HCT116 (cell line): Measurements from ENCODE around the gene NF1. TPM values are rescaled to one million over a fixed set of nuclear protein-coding genes. Genes with fewer than 3 reads are reported as not detected.
"Not testable (repeated sequence)": the region's sequence is repeated elsewhere in the genome, so short reads cannot be mapped to it uniquely, and the experiment has no call there.

ENCODE experiments used
- ATAC-seq: fragments of 200-7000 bp; cut with Tn5 transposase; 2 replicates; pipeline ENCODE4 v1.9.1; 2020; ENCODE audit warnings: mild to moderate bottlenecking, moderate library complexity
- BruUV-seq: library from RNA; stranded (reverse); fragments of 400-500 nt; replicated peaks from 2 replicates; lab custom pipeline; 2021; lab: Mats Ljungman, UMichigan
- CTCF ChIA-PET: fragments of 300-600 bp; sonication (Branson Sonifier 250); formaldehyde crosslinking; loops from one replicate; lab custom pipeline; 2021; ENCODE audit warnings: antibody characterized with exemption; lab: Charles Lee
- POLR2A ChIA-PET: fragments of 300-600, 350-600 bp; sonication (Branson Sonifier 250); formaldehyde crosslinking; loops from one replicate; lab custom pipeline; 2021; ENCODE audit warnings: antibody characterized with exemption; lab: Charles Lee
- RAD21 ChIA-PET, 2 experiments: fragments of 300-600 bp; sonication (Branson Sonifier 250); formaldehyde crosslinking; loops; one replicate each; lab custom pipeline; 2023; ENCODE audit warnings: low total read pairs in 2 of 2; ENCODE audit not compliant: uncharacterized antibody in 2 of 2, unreplicated experiment in 2 of 2, low non-redundant PET in 1 of 2; lab: Charles Lee
- DNase-seq: peaks from one replicate; pipeline ENCODE4 v3.0.0-alpha.2; 2010; ENCODE audit warnings: low read depth, low spot score
- H2AFZ ChIP-seq: fragments of 200-600 bp; shearing (Covaris generic), sonication (generic); 2 replicates; pipeline ENCODE4 v1.6.1; 2017; ENCODE audit warnings: low read depth, mixed run types, mixed read lengths, antibody characterized with exemption, low read length; ENCODE audit not compliant: poor library complexity, severe bottlenecking
- H3K27ac ChIP-seq: 2 replicates; pipeline ENCODE4 v1.5.1; 2012; ENCODE audit warnings: low read depth, low read length
- H3K27me3 ChIP-seq: fragments of 200-600 bp; sonication (generic); 2 replicates; pipeline ENCODE4 v1.6.1; 2016; ENCODE audit warnings: mixed run types, low read length, mixed read lengths; ENCODE audit not compliant: insufficient read depth
- H3K36me3 ChIP-seq, 2 experiments: fragments of 200-500 bp in 1 of 2; fragments of 200-600 bp in 1 of 2; sonication (Bioruptor generic) in 1 of 2; sonication (generic) in 1 of 2; 2 replicates each; pipeline versions ENCODE4 v1.5.1 to v1.6.1; 2014 to 2016; ENCODE audit warnings: low read length in 2 of 2, inconsistent platforms in 1 of 2, mixed read lengths in 1 of 2, mixed run types in 1 of 2; ENCODE audit not compliant: insufficient read depth in 2 of 2, control insufficient read depth in 1 of 2
- H3K4me1 ChIP-seq, 2 experiments: fragments of 200-600 bp in 1 of 2; sonication (generic) in 1 of 2; 2 replicates each; pipeline versions ENCODE4 v1.5.1 to v1.6.1; 2012 to 2017; ENCODE audit warnings: low read length in 2 of 2, inconsistent platforms in 1 of 2, mild to moderate bottlenecking in 1 of 2, mixed read lengths in 1 of 2, mixed run types in 1 of 2, moderate library complexity in 1 of 2; ENCODE audit not compliant: insufficient read depth in 2 of 2, control insufficient read depth in 1 of 2
- H3K4me2 ChIP-seq: fragments of 200-600 bp; sonication (generic); 2 replicates; pipeline ENCODE4 v1.6.1; 2017; ENCODE audit warnings: mixed run types, low read length, mixed read lengths
- H3K4me3 ChIP-seq, 2 experiments: fragments of 200-600 bp in 1 of 2; sonication (generic) in 1 of 2; replicated peaks in 1 of 2; 2 replicates each; pipeline ENCODE4 v1.5.1; 2011 to 2016; ENCODE audit warnings: low read length in 2 of 2, control low read depth in 1 of 2, low read depth in 1 of 2, mild to moderate bottlenecking in 1 of 2, mixed read lengths in 1 of 2, mixed run types in 1 of 2
- H3K79me2 ChIP-seq: fragments of 200-600 bp; sonication (generic); 2 replicates; pipeline ENCODE4 v1.6.1; 2017; ENCODE audit warnings: mild to moderate bottlenecking, mixed run types, low read length, moderate library complexity, mixed read lengths; ENCODE audit not compliant: insufficient read depth
- H3K9ac ChIP-seq: fragments of 200-600 bp; sonication (generic); 2 replicates; pipeline ENCODE4 v1.6.1; 2016; ENCODE audit warnings: low read length, mixed read lengths
- H3K9me2 ChIP-seq: fragments of 200-600 bp; sonication (generic), shearing (Covaris generic); 2 replicates; pipeline ENCODE4 v1.6.1; 2017; ENCODE audit warnings: mixed run types, mild to moderate bottlenecking, moderate library complexity; ENCODE audit not compliant: insufficient read depth
- H3K9me3 ChIP-seq, 2 experiments: fragments of 200-500 bp in 1 of 2; fragments of 200-600 bp in 1 of 2; sonication (Bioruptor generic) in 1 of 2; sonication (generic) in 1 of 2; 2 replicates each; pipeline ENCODE4 v1.6.1; 2014 to 2017; ENCODE audit warnings: low read length in 2 of 2, mixed read lengths in 2 of 2, inconsistent platforms in 1 of 2, low read depth in 1 of 2, mild to moderate bottlenecking in 1 of 2, mixed run types in 1 of 2, moderate library complexity in 1 of 2; ENCODE audit not compliant: control insufficient read depth in 1 of 2, insufficient read depth in 1 of 2
- H4K20me1 ChIP-seq: fragments of 200-600 bp; sonication (generic), shearing (Covaris generic); 2 replicates; pipeline ENCODE4 v1.6.1; 2017; ENCODE audit warnings: mixed run types, mild to moderate bottlenecking, moderate library complexity; ENCODE audit not compliant: insufficient read depth
- ELF1 ChIP-seq: IDR thresholded peaks from 2 replicates; pipeline ENCODE4 v1.6.1; 2012; ENCODE audit warnings: low read depth, borderline replicate concordance
- FOSL1 ChIP-seq: IDR thresholded peaks from 2 replicates; pipeline ENCODE4 v1.6.1; 2012; ENCODE audit warnings: low read depth
- JUND ChIP-seq: IDR thresholded peaks from 2 replicates; pipeline ENCODE4 v1.6.1; 2012
- POLR2A ChIP-seq: IDR thresholded peaks from 2 replicates; pipeline ENCODE4 v1.7.0; 2011; ENCODE audit warnings: borderline replicate concordance; ENCODE audit not compliant: insufficient read depth, insufficient read length; ENCODE audit errors: extremely low read depth
- TCF7L2 ChIP-seq: IDR thresholded peaks from 2 replicates; pipeline ENCODE4 v1.7.0; 2011; ENCODE audit warnings: borderline replicate concordance, inconsistent platforms; ENCODE audit not compliant: insufficient read depth, insufficient read length; ENCODE audit errors: extremely low read depth
- YY1 ChIP-seq: IDR thresholded peaks from 2 replicates; pipeline ENCODE4 v1.6.1; 2011; ENCODE audit warnings: low read length, low read depth, moderate library complexity, mild to moderate bottlenecking; ENCODE audit not compliant: insufficient replicate concordance; ENCODE audit errors: extremely low read depth
- ZNF274 ChIP-seq: fragments of 200-500 bp; sonication (Bioruptor generic); IDR thresholded peaks from 2 replicates; pipeline ENCODE4 v1.6.1; 2014; ENCODE audit warnings: mild to moderate bottlenecking, low read depth, low read length, inconsistent platforms
- intact Hi-C: fragments of 100-400 bp; cut with micrococcal nuclease; formaldehyde crosslinking; loops from 2 replicates; pipeline ENCODE4 v1.10.0; 2022
- total RNA-seq: library from RNA; stranded (reverse); gene quantifications from one replicate; pipeline ENCODE4 v1.2.1, GENCODE V29; 2021; ENCODE audit not compliant: unreplicated experiment
- TF ChIP-seq, protein P1 (sequence below), 3 experiments: fragments of 200-600 bp in 1 of 3; sonication (generic) in 1 of 3; IDR thresholded peaks in 2 of 3; conservative IDR thresholded peaks in 1 of 3; 2 replicates each; pipeline ENCODE4 v1.5.1; 2012 to 2017; ENCODE audit warnings: low read depth in 2 of 3, low read length in 2 of 3, antibody characterized with exemption in 1 of 3, borderline replicate concordance in 1 of 3, control low read depth in 1 of 3, mild to moderate bottlenecking in 1 of 3, mixed read lengths in 1 of 3, mixed run types in 1 of 3, moderate library complexity in 1 of 3; ENCODE audit not compliant: insufficient read depth in 1 of 3
- TF ChIP-seq, protein P2 (sequence below): IDR thresholded peaks from 2 replicates; pipeline ENCODE4 v1.6.1; 2012

Gene NF1
- total RNA-seq, 1 experiment from 2014 or later = 20.8 TPM

DNA sequence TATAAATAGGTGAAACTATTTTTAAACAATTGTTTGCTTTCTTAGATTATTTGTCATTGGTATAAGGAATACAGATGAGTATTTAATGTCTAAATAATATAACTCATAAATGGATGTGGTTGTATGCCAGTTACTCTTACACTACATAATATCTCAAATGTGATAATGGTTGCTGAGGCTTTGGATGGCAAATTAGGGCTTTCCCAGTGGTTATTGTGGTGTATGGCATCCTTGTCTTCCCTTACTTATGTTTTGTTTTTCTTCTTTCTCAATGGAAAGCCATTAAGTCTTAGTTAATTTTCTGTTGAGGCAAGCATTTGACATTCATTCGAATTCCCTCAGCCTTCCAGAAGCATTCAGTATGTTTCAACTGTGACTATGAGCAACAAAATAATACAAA, 191.8 kb downstream of the NF1 start:
- H3K9me3 ChIP-seq = no peaks in the 10 kb centered on the region
- ATAC-seq (no peak), DNase-seq (no peak)
- RAD21 ChIA-PET = no interaction called here
- H3K4me1 ChIP-seq = no peaks in the 10 kb centered on the region
- H3K9me2 ChIP-seq = no peaks in the 10 kb centered on the region
- no peak overlapping the region for H3K9ac ChIP-seq
- no peaks in the 10 kb centered on the region for H4K20me1 ChIP-seq
- H3K36me3 ChIP-seq = no peaks in the 10 kb centered on the region
- CTCF ChIA-PET = no interaction called here
- POLR2A ChIA-PET = interaction anchor here (0.6 kb wide), 1 partner anchor 317 kb away, joined by 3 read pairs; no protein-coding TSS in a partner anchor
- intact Hi-C loops = no loop called here
- no peak overlapping the region for H3K4me2 ChIP-seq
- H3K79me2 ChIP-seq = no peaks in the 10 kb centered on the region
- BruUV-seq = no TSS peak
- TF ChIP-seq, protein P1, sequence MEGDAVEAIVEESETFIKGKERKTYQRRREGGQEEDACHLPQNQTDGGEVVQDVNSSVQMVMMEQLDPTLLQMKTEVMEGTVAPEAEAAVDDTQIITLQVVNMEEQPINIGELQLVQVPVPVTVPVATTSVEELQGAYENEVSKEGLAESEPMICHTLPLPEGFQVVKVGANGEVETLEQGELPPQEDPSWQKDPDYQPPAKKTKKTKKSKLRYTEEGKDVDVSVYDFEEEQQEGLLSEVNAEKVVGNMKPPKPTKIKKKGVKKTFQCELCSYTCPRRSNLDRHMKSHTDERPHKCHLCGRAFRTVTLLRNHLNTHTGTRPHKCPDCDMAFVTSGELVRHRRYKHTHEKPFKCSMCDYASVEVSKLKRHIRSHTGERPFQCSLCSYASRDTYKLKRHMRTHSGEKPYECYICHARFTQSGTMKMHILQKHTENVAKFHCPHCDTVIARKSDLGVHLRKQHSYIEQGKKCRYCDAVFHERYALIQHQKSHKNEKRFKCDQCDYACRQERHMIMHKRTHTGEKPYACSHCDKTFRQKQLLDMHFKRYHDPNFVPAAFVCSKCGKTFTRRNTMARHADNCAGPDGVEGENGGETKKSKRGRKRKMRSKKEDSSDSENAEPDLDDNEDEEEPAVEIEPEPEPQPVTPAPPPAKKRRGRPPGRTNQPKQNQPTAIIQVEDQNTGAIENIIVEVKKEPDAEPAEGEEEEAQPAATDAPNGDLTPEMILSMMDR (IDR thresholded peaks at IDR 0.05 in 2 of 3, conservative IDR thresholded peaks at IDR 0.05 in 1 of 3; ENCODE audit: borderline replicate concordance in 1 of 3, insufficient read depth in 1 of 3, low read depth in 2 of 3, low read length in 2 of 3) = no peak; a peak in 1 of 6 replicates
- no peak for TF ChIP-seq YY1
- no peak for TF ChIP-seq JUND
- no peak for TF ChIP-seq FOSL1
- TF ChIP-seq ELF1 = no peak
- TF ChIP-seq POLR2A = no peak
- no peak for TF ChIP-seq ZNF274
- no peak for TF ChIP-seq TCF7L2
- TF ChIP-seq, protein P2, sequence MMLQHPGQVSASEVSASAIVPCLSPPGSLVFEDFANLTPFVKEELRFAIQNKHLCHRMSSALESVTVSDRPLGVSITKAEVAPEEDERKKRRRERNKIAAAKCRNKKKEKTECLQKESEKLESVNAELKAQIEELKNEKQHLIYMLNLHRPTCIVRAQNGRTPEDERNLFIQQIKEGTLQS = no peak
- H3K27ac ChIP-seq = no peak overlapping the region
- H3K4me3 ChIP-seq = no peak overlapping the region
- no peaks in the 10 kb centered on the region for H3K27me3 ChIP-seq
- H2AFZ ChIP-seq = no peak overlapping the region

DNA sequence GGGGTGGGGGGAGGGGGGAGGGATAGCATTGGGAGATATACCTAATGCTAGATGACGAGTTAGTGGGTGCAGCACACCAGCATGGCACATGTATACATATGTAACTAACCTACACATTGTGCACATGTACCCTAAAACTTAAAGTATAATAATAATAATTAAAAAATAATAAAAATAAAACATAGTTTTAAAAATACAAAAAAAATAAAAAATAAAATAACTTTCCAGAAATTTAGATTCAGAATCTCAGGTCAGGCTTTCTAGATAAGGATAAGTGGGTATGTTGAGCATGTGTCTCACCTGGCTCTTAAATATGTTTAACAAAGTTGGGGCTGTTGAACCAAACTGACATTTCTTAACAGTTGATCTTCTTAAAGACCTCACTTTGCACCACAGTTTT, 193.2 kb downstream of the NF1 start:
- H3K4me3 ChIP-seq, CTCF ChIA-PET, RAD21 ChIA-PET, H3K79me2 ChIP-seq, POLR2A ChIA-PET, H3K4me2 ChIP-seq, H3K9me2 ChIP-seq, H3K27me3 ChIP-seq, intact Hi-C loops, H3K27ac ChIP-seq, H4K20me1 ChIP-seq, H3K4me1 ChIP-seq, H3K9me3 ChIP-seq, ATAC-seq, H3K9ac ChIP-seq, H3K36me3 ChIP-seq, H2AFZ ChIP-seq, BruUV-seq, DNase-seq: not testable (repeated sequence)
